WTC11 (cell line): Measurements from ENCODE around the gene ISM1. TPM values are rescaled to one million over a fixed set of nuclear protein-coding genes. Genes with fewer than 3 reads are reported as not detected.

Experiments
- ATAC-seq: fragments of 200-7000 bp; cut with Tn5 transposase; 2 replicates; pipeline ENCODE4 v1.10.0; 2021; ENCODE audit warnings: mild to moderate bottlenecking, moderate library complexity
- CTCF ChIA-PET: fragments of 300-600 bp; sonication (Branson Sonifier 250); formaldehyde crosslinking; loops from one replicate; lab custom pipeline; 2021; ENCODE audit warnings: antibody characterized with exemption; lab: Charles Lee
- POLR2A ChIA-PET: fragments of 350-600 bp; sonication (Branson Sonifier 250); formaldehyde crosslinking; loops from one replicate; lab custom pipeline; 2021; ENCODE audit warnings: antibody characterized with exemption; lab: Charles Lee
- DNase-seq: peaks from one replicate; pipeline ENCODE4 v3.0.0; 2021; ENCODE audit warnings: low spot score
- H3K27ac Mint-ChIP-seq: 2 replicates; pipeline ENCODE4 v1.8.0; 2021; ENCODE audit warnings: mixed read lengths
- H3K27me3 Mint-ChIP-seq: 2 replicates; pipeline ENCODE4 v1.8.0; 2021; ENCODE audit warnings: low read depth, mild to moderate bottlenecking, moderate library complexity, mixed read lengths
- H3K36me3 Mint-ChIP-seq: 2 replicates; pipeline ENCODE4 v1.8.0; 2021; ENCODE audit warnings: mixed read lengths
- H3K4me1 Mint-ChIP-seq: 2 replicates; pipeline ENCODE4 v1.8.0; 2022; ENCODE audit warnings: mixed read lengths
- H3K4me3 Mint-ChIP-seq: 2 replicates; pipeline ENCODE4 v1.8.0; 2021; ENCODE audit warnings: mild to moderate bottlenecking, moderate library complexity, mixed read lengths
- H3K9me3 Mint-ChIP-seq: 2 replicates; pipeline ENCODE4 v1.8.0; 2021; ENCODE audit warnings: mixed read lengths
- ATF2 ChIP-seq: sonication (generic); formaldehyde crosslinking; IDR thresholded peaks from 2 replicates; pipeline ENCODE4 v1.8.1; 2022; ENCODE audit warnings: low read depth, missing genetic modification reagents, borderline replicate concordance
- CBFB ChIP-seq: sonication (generic); formaldehyde crosslinking; IDR thresholded peaks from 2 replicates; pipeline ENCODE4 v1.8.1; 2022; ENCODE audit warnings: mild to moderate bottlenecking, low read depth, missing genetic modification reagents
- E2F4 ChIP-seq: sonication (generic); formaldehyde crosslinking; IDR thresholded peaks from 2 replicates; pipeline ENCODE4 v1.8.1; 2022; ENCODE audit warnings: low read depth, mild to moderate bottlenecking, moderate library complexity, missing genetic modification reagents, borderline replicate concordance
- ELF4 ChIP-seq: sonication (generic); formaldehyde crosslinking; IDR thresholded peaks from 2 replicates; pipeline ENCODE4 v1.8.1; 2022; ENCODE audit warnings: low read depth, mild to moderate bottlenecking, moderate library complexity, missing genetic modification reagents
- ESRRA ChIP-seq: sonication (generic); formaldehyde crosslinking; IDR thresholded peaks from 2 replicates; pipeline ENCODE4 v1.8.1; 2022; ENCODE audit warnings: mild to moderate bottlenecking, missing genetic modification reagents, borderline replicate concordance
- GTF2I ChIP-seq: fragments of 250-450 bp; sonication (Bioruptor Pico); conservative IDR thresholded peaks from 2 replicates; pipeline ENCODE4 v1.4.0; 2021; ENCODE audit warnings: mild to moderate bottlenecking
- HMGXB4 ChIP-seq: sonication (generic); formaldehyde crosslinking; IDR thresholded peaks from 2 replicates; pipeline ENCODE4 v1.8.1; 2023; ENCODE audit warnings: mild to moderate bottlenecking, moderate library complexity, missing genetic modification reagents
- NFE2L1 ChIP-seq: sonication (generic); formaldehyde crosslinking; IDR thresholded peaks from 2 replicates; pipeline ENCODE4 v1.8.1; 2023; ENCODE audit warnings: missing genetic modification reagents
- PRRX2 ChIP-seq: fragments of 250-450 bp; sonication (Bioruptor Pico); IDR thresholded peaks from 2 replicates; pipeline ENCODE4 v1.8.0; 2021; ENCODE audit warnings: mild to moderate bottlenecking
- SMAD4 ChIP-seq: sonication (generic); formaldehyde crosslinking; IDR thresholded peaks from 2 replicates; pipeline ENCODE4 v1.8.0; 2022; ENCODE audit warnings: mild to moderate bottlenecking, missing genetic modification reagents
- TP53 ChIP-seq: sonication (generic); formaldehyde crosslinking; IDR thresholded peaks from 2 replicates; pipeline ENCODE4 v1.8.1; 2023; ENCODE audit warnings: mild to moderate bottlenecking, missing genetic modification reagents
- ZBTB43 ChIP-seq: sonication (generic); formaldehyde crosslinking; IDR thresholded peaks from 2 replicates; pipeline ENCODE4 v1.8.1; 2023; ENCODE audit warnings: mild to moderate bottlenecking, missing genetic modification reagents
- ZNF396 ChIP-seq: fragments of 250-450 bp; sonication (Bioruptor Pico); IDR thresholded peaks from 2 replicates; pipeline ENCODE4 v1.8.0; 2021; ENCODE audit warnings: mild to moderate bottlenecking, moderate library complexity, borderline replicate concordance
- ZNF416 ChIP-seq: fragments of 250-450 bp; sonication (Bioruptor Pico); IDR thresholded peaks from 2 replicates; pipeline ENCODE4 v1.9.0; 2021; ENCODE audit warnings: mild to moderate bottlenecking, inconsistent platforms
- total RNA-seq: library from RNA; stranded (reverse); gene quantifications from 3 replicates; pipeline ENCODE4 v1.2.3, GENCODE V29; 2021
- TF ChIP-seq, protein P1 (sequence below): sonication (generic); formaldehyde crosslinking; IDR thresholded peaks from 2 replicates; pipeline ENCODE4 v1.8.1; 2022; ENCODE audit warnings: missing genetic modification reagents, borderline replicate concordance
- TF ChIP-seq, protein P2 (sequence below): sonication (generic); formaldehyde crosslinking; IDR thresholded peaks from 2 replicates; pipeline ENCODE4 v1.8.1; 2022; ENCODE audit warnings: mild to moderate bottlenecking, missing genetic modification reagents, moderate library complexity, borderline replicate concordance
- TF ChIP-seq, protein P3 (sequence below): sonication (generic); formaldehyde crosslinking; conservative IDR thresholded peaks from 2 replicates; pipeline ENCODE4 v1.8.1; 2023; ENCODE audit warnings: mild to moderate bottlenecking, low read depth, missing genetic modification reagents, moderate library complexity
- TF ChIP-seq, protein P4 (sequence below): fragments of 250-450 bp; sonication (Bioruptor Pico); IDR thresholded peaks from 2 replicates; pipeline ENCODE4 v1.9.0; 2021; ENCODE audit warnings: mild to moderate bottlenecking
- TF ChIP-seq, protein P5 (sequence below): sonication (generic); formaldehyde crosslinking; IDR thresholded peaks from 2 replicates; pipeline ENCODE4 v1.8.1; 2022; ENCODE audit warnings: mild to moderate bottlenecking, moderate library complexity, missing genetic modification reagents

ISM1 gene
- total RNA-seq, 1 experiment from 2014 or later, result 0.52 TPM

GRCh38 chr20:13207016-13207415 is 14.1 kb upstream of the ISM1 start (continued):
- no peak for TF ChIP-seq NFE2L1 (CRISPR knock-in tag)
- no peak for TF ChIP-seq ZNF416
- TF ChIP-seq GTF2I (CRISPR knock-in tag), result no peak
- TF ChIP-seq, protein P1, sequence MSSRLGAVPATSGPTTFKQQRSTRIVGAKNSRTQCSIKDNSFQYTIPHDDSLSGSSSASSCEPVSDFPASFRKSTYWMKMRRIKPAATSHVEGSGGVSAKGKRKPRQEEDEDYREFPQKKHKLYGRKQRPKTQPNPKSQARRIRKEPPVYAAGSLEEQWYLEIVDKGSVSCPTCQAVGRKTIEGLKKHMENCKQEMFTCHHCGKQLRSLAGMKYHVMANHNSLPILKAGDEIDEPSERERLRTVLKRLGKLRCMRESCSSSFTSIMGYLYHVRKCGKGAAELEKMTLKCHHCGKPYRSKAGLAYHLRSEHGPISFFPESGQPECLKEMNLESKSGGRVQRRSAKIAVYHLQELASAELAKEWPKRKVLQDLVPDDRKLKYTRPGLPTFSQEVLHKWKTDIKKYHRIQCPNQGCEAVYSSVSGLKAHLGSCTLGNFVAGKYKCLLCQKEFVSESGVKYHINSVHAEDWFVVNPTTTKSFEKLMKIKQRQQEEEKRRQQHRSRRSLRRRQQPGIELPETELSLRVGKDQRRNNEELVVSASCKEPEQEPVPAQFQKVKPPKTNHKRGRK (CRISPR knock-in tag), result no peak
- no peak for TF ChIP-seq CBFB (CRISPR knock-in tag)
- TF ChIP-seq, protein P2, sequence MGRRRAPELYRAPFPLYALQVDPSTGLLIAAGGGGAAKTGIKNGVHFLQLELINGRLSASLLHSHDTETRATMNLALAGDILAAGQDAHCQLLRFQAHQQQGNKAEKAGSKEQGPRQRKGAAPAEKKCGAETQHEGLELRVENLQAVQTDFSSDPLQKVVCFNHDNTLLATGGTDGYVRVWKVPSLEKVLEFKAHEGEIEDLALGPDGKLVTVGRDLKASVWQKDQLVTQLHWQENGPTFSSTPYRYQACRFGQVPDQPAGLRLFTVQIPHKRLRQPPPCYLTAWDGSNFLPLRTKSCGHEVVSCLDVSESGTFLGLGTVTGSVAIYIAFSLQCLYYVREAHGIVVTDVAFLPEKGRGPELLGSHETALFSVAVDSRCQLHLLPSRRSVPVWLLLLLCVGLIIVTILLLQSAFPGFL (CRISPR knock-in tag), result no peak
- TF ChIP-seq ZNF396 (CRISPR knock-in tag), result no peak
- TF ChIP-seq, protein P3, sequence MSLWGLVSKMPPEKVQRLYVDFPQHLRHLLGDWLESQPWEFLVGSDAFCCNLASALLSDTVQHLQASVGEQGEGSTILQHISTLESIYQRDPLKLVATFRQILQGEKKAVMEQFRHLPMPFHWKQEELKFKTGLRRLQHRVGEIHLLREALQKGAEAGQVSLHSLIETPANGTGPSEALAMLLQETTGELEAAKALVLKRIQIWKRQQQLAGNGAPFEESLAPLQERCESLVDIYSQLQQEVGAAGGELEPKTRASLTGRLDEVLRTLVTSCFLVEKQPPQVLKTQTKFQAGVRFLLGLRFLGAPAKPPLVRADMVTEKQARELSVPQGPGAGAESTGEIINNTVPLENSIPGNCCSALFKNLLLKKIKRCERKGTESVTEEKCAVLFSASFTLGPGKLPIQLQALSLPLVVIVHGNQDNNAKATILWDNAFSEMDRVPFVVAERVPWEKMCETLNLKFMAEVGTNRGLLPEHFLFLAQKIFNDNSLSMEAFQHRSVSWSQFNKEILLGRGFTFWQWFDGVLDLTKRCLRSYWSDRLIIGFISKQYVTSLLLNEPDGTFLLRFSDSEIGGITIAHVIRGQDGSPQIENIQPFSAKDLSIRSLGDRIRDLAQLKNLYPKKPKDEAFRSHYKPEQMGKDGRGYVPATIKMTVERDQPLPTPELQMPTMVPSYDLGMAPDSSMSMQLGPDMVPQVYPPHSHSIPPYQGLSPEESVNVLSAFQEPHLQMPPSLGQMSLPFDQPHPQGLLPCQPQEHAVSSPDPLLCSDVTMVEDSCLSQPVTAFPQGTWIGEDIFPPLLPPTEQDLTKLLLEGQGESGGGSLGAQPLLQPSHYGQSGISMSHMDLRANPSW (CRISPR knock-in tag), result no peak
- TF ChIP-seq, protein P4, sequence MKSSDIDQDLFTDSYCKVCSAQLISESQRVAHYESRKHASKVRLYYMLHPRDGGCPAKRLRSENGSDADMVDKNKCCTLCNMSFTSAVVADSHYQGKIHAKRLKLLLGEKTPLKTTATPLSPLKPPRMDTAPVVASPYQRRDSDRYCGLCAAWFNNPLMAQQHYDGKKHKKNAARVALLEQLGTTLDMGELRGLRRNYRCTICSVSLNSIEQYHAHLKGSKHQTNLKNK, result no peak
- TF ChIP-seq SMAD4 (CRISPR knock-in tag), result no peak
- TF ChIP-seq, protein P5, sequence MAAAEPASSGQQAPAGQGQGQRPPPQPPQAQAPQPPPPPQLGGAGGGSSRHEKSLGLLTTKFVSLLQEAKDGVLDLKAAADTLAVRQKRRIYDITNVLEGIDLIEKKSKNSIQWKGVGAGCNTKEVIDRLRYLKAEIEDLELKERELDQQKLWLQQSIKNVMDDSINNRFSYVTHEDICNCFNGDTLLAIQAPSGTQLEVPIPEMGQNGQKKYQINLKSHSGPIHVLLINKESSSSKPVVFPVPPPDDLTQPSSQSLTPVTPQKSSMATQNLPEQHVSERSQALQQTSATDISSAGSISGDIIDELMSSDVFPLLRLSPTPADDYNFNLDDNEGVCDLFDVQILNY (CRISPR knock-in tag), result no peak
- no peak for TF ChIP-seq TP53 (CRISPR knock-in tag)

DNA sequence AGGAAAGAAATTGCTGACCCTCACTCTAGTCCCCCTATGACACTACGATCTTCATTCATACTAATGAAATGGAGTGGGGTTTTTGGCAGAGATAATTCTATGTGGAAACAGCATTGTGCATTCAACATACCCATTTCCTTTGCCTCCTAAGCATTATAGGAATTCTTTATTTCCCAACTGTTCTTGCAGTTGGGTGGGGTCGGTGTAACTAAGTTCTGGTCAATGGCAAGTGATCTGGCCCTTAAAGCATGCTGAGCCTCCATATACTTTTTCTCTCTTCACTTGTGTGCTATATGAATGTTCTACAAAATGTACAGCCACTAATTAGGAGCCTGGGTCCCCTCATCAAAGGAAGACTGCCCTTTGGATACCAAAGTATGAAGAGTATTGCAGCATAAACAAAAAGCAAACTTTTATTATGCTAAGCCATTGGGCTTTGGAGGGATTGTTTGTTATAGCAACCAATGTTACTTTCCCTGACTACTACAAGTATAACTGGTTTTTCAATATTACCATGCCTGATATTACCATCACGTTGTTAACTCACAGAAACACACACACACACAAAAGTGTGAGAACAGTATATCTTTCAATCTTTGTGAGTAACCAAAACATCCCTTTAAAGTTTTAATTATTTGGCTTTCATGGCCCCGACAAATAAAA is 9.0 kb upstream of the ISM1 start:
- DNase-seq, result no peak
- no peak overlapping the region for H3K4me3 Mint-ChIP-seq
- peaks cover 11% of the 10 kb centered on the region for H3K9me3 Mint-ChIP-seq
- peaks cover 17% of the 10 kb centered on the region for H3K4me1 Mint-ChIP-seq
- H3K27ac Mint-ChIP-seq, result no peak overlapping the region
- ATAC-seq, result no peak
- ChIA-PET POLR2A (no interaction called here), CTCF (no interaction called here)
- peaks cover 24% of the 10 kb centered on the region for H3K27me3 Mint-ChIP-seq
- no peaks in the 10 kb centered on the region; the same call in 1 of the 2 replicates for H3K36me3 Mint-ChIP-seq
- TF ChIP-seq PRRX2, result no peak
- no peak for TF ChIP-seq E2F4 (CRISPR knock-in tag)
- no peak for TF ChIP-seq HMGXB4 (CRISPR knock-in tag)
- TF ChIP-seq ZBTB43 (CRISPR knock-in tag), result no peak
- TF ChIP-seq NFE2L1 (CRISPR knock-in tag), result no peak
- TF ChIP-seq, protein P5 (CRISPR knock-in tag), result no peak
- TF ChIP-seq ELF4, result no peak
- TF ChIP-seq, protein P2 (CRISPR knock-in tag), result no peak
- TF ChIP-seq ESRRA (CRISPR knock-in tag), result no peak
- no peak for TF ChIP-seq ATF2 (CRISPR knock-in tag)
- no peak for TF ChIP-seq ZNF416
